HepG2 (cell line): ENCODE data around the gene ARID1A. TPM values are rescaled to one million over a fixed set of nuclear protein-coding genes. Genes with fewer than 3 reads are reported as not detected.

Experiments used
- FOXP1 ChIP-seq, 2 experiments: fragments of 450-650 bp in 1 of 2; IDR thresholded peaks; 2 replicates each; pipeline ENCODE4 v1.6.1; 2017 to 2018; ENCODE audit warnings: antibody characterized with exemption in 1 of 2
- HHEX ChIP-seq: IDR thresholded peaks from 2 replicates; pipeline ENCODE4 v1.6.1; 2016; ENCODE audit warnings: control low read depth
- HIVEP1 ChIP-seq: sonication (generic); formaldehyde crosslinking; IDR thresholded peaks from 2 replicates; pipeline ENCODE4 v1.4.0; 2020; ENCODE audit warnings: mild to moderate bottlenecking, missing genetic modification reagents
- HNRNPK ChIP-seq: fragments of 200-400 bp; formaldehyde crosslinking; IDR thresholded peaks from 2 replicates; pipeline ENCODE4 v1.6.1; 2018; ENCODE audit warnings: low read length, low read depth, moderate library complexity, mild to moderate bottlenecking; ENCODE audit not compliant: poor library complexity, severe bottlenecking
- HNRNPUL1 ChIP-seq: fragments of 200-400 bp; formaldehyde crosslinking; IDR thresholded peaks from 2 replicates; pipeline ENCODE4 v1.6.1; 2017; ENCODE audit warnings: low read depth, mild to moderate bottlenecking, low read length, moderate library complexity
- KDM2A ChIP-seq: sonication (generic); formaldehyde crosslinking; IDR thresholded peaks from 2 replicates; pipeline ENCODE4 v1.4.0; 2020; ENCODE audit warnings: low read depth, missing genetic modification reagents, borderline replicate concordance
- MTF1 ChIP-seq: sonication (generic); formaldehyde crosslinking; IDR thresholded peaks from 2 replicates; pipeline ENCODE4 v1.5.0; 2020; ENCODE audit warnings: missing genetic modification reagents
- PHF20 ChIP-seq: sonication (generic); formaldehyde crosslinking; IDR thresholded peaks from 2 replicates; pipeline ENCODE4 v1.5.0; 2020; ENCODE audit warnings: mild to moderate bottlenecking, missing genetic modification reagents
- SIX1 ChIP-seq: sonication (generic); formaldehyde crosslinking; IDR thresholded peaks from 2 replicates; pipeline ENCODE4 v1.4.0; 2020; ENCODE audit warnings: missing genetic modification reagents, borderline replicate concordance
- SRSF4 ChIP-seq: fragments of 200-400 bp; formaldehyde crosslinking; IDR thresholded peaks from one replicate; pipeline ENCODE4 v1.6.1; 2018; ENCODE audit warnings: mild to moderate bottlenecking, low read depth, low read length, moderate library complexity; ENCODE audit not compliant: poor library complexity, severe bottlenecking
- TBP ChIP-seq: sonication (generic); formaldehyde crosslinking; IDR thresholded peaks from 2 replicates; pipeline ENCODE4 v1.5.0; 2020; ENCODE audit warnings: missing genetic modification reagents
- TMF1 ChIP-seq: sonication (generic); formaldehyde crosslinking; IDR thresholded peaks from 2 replicates; pipeline ENCODE4 v1.8.1; 2022; ENCODE audit warnings: low read depth, missing genetic modification reagents
- TOE1 ChIP-seq: sonication (generic); formaldehyde crosslinking; IDR thresholded peaks from 2 replicates; pipeline ENCODE4 v1.4.0; 2020; ENCODE audit warnings: mild to moderate bottlenecking, missing genetic modification reagents
- TP53 ChIP-seq: sonication (generic); formaldehyde crosslinking; conservative IDR thresholded peaks from 2 replicates; pipeline ENCODE4 v1.4.0; 2020; ENCODE audit warnings: missing genetic modification reagents
- ZBTB42 ChIP-seq: sonication (generic); formaldehyde crosslinking; IDR thresholded peaks from 2 replicates; pipeline ENCODE4 v1.5.0; 2020; ENCODE audit warnings: mild to moderate bottlenecking, missing genetic modification reagents
- ZMYM2 ChIP-seq: sonication (generic); formaldehyde crosslinking; IDR thresholded peaks from 2 replicates; pipeline ENCODE4 v1.8.0; 2022; ENCODE audit warnings: mild to moderate bottlenecking, missing genetic modification reagents
- ZNF253 ChIP-seq: sonication (generic); formaldehyde crosslinking; IDR thresholded peaks from 2 replicates; pipeline ENCODE4 v1.8.0; 2022; ENCODE audit warnings: mild to moderate bottlenecking, missing genetic modification reagents, borderline replicate concordance
- ZNF552 ChIP-seq: sonication (generic); formaldehyde crosslinking; IDR thresholded peaks from 2 replicates; pipeline ENCODE4 v1.9.0; 2022; ENCODE audit warnings: missing genetic modification reagents, mild to moderate bottlenecking, borderline replicate concordance
- ZNF672 ChIP-seq: sonication (generic); formaldehyde crosslinking; IDR thresholded peaks from 2 replicates; pipeline ENCODE4 v1.8.1; 2022; ENCODE audit warnings: missing genetic modification reagents
- polyA plus RNA-seq, 8 experiments: library from polyadenylated mRNA; depleted of rRNA in 3 of 8; stranded (reverse) in 7 of 8; unstranded in 1 of 8; fragments of >200 nt; fragmentation: Illumina TruSeq in 4 of 8; extraction: Trizol in 4 of 8; gene quantifications; 2 replicates each; pipeline versions ENCODE4 v1.2.1 to v1.2.3, GENCODE V29; 2011 to 2016; ENCODE audit warnings: low read depth in 4 of 8, missing spikeins in 1 of 8, mixed read lengths in 1 of 8; ENCODE audit not compliant: insufficient read depth in 1 of 8
- total RNA-seq, 5 experiments: library from RNA; depleted of rRNA; stranded (reverse); fragments of >200 nt; fragmentation: Illumina TruSeq; extraction: Trizol; gene quantifications; 2 replicates each; pipeline ENCODE4 v1.2.3, GENCODE V29; 2016; ENCODE audit warnings: low read depth in 1 of 5
- TF ChIP-seq, protein P1 (sequence below): sonication (generic); formaldehyde crosslinking; IDR thresholded peaks from 2 replicates; pipeline ENCODE4 v1.8.0; 2022; ENCODE audit warnings: missing genetic modification reagents, mild to moderate bottlenecking, inconsistent platforms, borderline replicate concordance
- TF ChIP-seq, protein P2 (sequence below): sonication (generic); formaldehyde crosslinking; IDR thresholded peaks from 2 replicates; pipeline ENCODE4 v1.4.0; 2020; ENCODE audit warnings: missing genetic modification reagents
- TF ChIP-seq, protein P3 (sequence below): sonication (generic); formaldehyde crosslinking; conservative IDR thresholded peaks from 2 replicates; pipeline ENCODE4 v1.8.0; 2022; ENCODE audit warnings: mild to moderate bottlenecking, moderate library complexity, missing genetic modification reagents
- TF ChIP-seq, protein P4 (sequence below): IDR thresholded peaks from 2 replicates; pipeline ENCODE4 v1.6.1; 2016; ENCODE audit warnings: missing compliant biosample characterization, missing genetic modification reagents, borderline replicate concordance

The ARID1A gene
- total and polyA plus RNA-seq, 2 of the 13 experiments (the other 11 are each of a cell fraction or from before 2014, with no cell fraction given), result 11.9 to 15.9 TPM

DNA sequence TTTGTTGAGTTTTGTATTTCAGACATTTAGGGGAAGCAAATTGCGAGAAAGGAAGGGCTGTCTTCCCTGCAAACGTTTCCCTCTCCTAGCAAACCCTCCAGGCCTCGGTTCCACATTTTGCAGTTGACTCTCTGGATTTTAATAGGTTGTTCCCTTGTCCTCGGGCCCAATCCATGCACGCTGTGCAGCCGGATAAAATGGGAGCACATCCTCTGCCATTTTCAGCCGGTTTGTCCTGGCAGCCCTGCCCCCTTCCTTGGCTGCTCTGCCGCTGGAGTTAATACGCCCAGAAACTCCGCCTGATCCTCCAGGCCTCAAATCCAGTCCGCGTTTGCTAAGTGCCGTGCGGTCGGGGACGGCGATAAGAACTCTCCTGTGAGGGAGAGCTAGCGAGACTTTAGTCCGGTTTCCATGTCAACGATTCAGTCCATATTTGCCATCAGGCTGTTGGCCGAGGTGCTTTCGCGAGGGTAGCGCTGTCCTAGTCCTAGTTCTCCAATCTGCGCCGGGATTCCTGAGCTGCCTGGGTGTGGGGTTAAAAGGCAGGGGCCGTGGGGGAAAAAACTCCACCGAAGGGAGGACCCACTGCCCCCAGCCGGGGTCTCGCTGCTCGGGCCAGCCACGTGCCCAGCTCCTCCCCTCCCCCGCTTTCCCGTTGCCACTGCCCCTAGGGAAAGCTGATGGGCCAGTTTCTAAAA, 2.9 kb upstream of the ARID1A start (continued):
- peak; percentile 76; the same call in 1 of the 2 replicates for TF ChIP-seq HIVEP1 (CRISPR knock-in tag)
- no peak for TF ChIP-seq TOE1 (CRISPR knock-in tag)
- TF ChIP-seq ZNF253 (CRISPR knock-in tag), result no peak
- no peak for TF ChIP-seq HNRNPK
- TF ChIP-seq, protein P1, sequence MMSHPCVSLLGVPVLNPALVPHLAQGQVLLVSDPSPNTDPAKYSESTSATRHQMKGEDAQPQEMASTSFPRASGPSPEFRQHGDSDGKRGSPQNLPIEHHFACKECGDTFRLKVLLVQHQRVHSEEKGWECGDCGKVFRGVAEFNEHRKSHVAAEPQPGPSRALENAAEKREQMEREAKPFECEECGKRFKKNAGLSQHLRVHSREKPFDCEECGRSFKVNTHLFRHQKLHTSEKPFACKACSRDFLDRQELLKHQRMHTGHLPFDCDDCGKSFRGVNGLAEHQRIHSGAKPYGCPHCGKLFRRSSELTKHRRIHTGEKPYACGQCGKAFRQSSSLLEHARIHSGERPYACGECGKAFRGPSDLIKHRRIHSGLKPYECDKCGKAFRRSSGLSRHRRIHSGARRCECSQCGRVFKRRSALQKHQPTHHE, result no peak
- TF ChIP-seq, protein P2, sequence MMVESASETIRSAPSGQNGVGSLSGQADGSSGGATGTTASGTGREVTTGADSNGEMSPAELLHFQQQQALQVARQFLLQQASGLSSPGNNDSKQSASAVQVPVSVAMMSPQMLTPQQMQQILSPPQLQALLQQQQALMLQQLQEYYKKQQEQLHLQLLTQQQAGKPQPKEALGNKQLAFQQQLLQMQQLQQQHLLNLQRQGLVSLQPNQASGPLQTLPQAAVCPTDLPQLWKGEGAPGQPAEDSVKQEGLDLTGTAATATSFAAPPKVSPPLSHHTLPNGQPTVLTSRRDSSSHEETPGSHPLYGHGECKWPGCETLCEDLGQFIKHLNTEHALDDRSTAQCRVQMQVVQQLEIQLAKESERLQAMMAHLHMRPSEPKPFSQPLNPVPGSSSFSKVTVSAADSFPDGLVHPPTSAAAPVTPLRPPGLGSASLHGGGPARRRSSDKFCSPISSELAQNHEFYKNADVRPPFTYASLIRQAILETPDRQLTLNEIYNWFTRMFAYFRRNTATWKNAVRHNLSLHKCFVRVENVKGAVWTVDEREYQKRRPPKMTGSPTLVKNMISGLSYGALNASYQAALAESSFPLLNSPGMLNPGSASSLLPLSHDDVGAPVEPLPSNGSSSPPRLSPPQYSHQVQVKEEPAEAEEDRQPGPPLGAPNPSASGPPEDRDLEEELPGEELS (CRISPR knock-in tag), result peak; percentile 37; the same call in 1 of the 2 replicates
- TF ChIP-seq SRSF4, result no peak
- no peak for TF ChIP-seq TBP (CRISPR knock-in tag)
- 0 out of 2 replicates have a peak, but pooled peaks have one; percentile 43 for TF ChIP-seq ZMYM2 (CRISPR knock-in tag)
- no peak for TF ChIP-seq FOXP1 (IDR thresholded peaks at IDR 0.05)
- TF ChIP-seq FOXP1 (CRISPR knock-in tag; IDR thresholded peaks at IDR 0.05), result peak; percentile 41; the same call in 1 of the 2 replicates
- peak; percentile 82 for TF ChIP-seq TP53 (CRISPR knock-in tag)
- peak; percentile 94 for TF ChIP-seq KDM2A (CRISPR knock-in tag)
- no peak for TF ChIP-seq ZBTB42 (CRISPR knock-in tag)
- 0 out of 2 replicates have a peak, but pooled peaks have one; percentile 50 for TF ChIP-seq HHEX (CRISPR knock-in tag)
- TF ChIP-seq TMF1 (CRISPR knock-in tag), result no peak
- TF ChIP-seq, protein P3, sequence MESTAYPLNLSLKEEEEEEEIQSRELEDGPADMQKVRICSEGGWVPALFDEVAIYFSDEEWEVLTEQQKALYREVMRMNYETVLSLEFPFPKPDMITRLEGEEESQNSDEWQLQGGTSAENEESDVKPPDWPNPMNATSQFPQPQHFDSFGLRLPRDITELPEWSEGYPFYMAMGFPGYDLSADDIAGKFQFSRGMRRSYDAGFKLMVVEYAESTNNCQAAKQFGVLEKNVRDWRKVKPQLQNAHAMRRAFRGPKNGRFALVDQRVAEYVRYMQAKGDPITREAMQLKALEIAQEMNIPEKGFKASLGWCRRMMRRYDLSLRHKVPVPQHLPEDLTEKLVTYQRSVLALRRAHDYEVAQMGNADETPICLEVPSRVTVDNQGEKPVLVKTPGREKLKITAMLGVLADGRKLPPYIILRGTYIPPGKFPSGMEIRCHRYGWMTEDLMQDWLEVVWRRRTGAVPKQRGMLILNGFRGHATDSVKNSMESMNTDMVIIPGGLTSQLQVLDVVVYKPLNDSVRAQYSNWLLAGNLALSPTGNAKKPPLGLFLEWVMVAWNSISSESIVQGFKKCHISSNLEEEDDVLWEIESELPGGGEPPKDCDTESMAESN (CRISPR knock-in tag), result peak; percentile 83
- TF ChIP-seq, protein P4, sequence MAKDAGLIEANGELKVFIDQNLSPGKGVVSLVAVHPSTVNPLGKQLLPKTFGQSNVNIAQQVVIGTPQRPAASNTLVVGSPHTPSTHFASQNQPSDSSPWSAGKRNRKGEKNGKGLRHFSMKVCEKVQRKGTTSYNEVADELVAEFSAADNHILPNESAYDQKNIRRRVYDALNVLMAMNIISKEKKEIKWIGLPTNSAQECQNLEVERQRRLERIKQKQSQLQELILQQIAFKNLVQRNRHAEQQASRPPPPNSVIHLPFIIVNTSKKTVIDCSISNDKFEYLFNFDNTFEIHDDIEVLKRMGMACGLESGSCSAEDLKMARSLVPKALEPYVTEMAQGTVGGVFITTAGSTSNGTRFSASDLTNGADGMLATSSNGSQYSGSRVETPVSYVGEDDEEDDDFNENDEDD (CRISPR knock-in tag), result peak; percentile 68; the same call in 1 of the 2 replicates
- TF ChIP-seq PHF20 (CRISPR knock-in tag), result 0 out of 2 replicates have a peak, but pooled peaks have one; percentile 18
- TF ChIP-seq SIX1 (CRISPR knock-in tag), result peak; percentile 51; the same call in 1 of the 2 replicates
- peak; percentile 55; the same call in 1 of the 2 replicates for TF ChIP-seq ZNF552 (CRISPR knock-in tag)
- TF ChIP-seq MTF1 (CRISPR knock-in tag), result peak; percentile 76; the same call in 1 of the 2 replicates
- TF ChIP-seq HNRNPUL1, result no peak
- no peak for TF ChIP-seq ZNF672 (CRISPR knock-in tag)
